Smooth muscle cell of trachea (primary cell): ENCODE results near the gene CHMP4B. TPM values are rescaled to one million over a fixed set of nuclear protein-coding genes. Genes with fewer than 3 reads are reported as not detected.

Source experiments
- total RNA-seq: library from RNA; depleted of rRNA; stranded (reverse); fragments of >200 nt; gene quantifications from 2 replicates; pipeline ENCODE4 v1.2.1, GENCODE V29; 2014

CHMP4B gene, protein sequence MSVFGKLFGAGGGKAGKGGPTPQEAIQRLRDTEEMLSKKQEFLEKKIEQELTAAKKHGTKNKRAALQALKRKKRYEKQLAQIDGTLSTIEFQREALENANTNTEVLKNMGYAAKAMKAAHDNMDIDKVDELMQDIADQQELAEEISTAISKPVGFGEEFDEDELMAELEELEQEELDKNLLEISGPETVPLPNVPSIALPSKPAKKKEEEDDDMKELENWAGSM
- total RNA-seq: 37.5 and 38.8 TPM in 2 replicates

DNA sequence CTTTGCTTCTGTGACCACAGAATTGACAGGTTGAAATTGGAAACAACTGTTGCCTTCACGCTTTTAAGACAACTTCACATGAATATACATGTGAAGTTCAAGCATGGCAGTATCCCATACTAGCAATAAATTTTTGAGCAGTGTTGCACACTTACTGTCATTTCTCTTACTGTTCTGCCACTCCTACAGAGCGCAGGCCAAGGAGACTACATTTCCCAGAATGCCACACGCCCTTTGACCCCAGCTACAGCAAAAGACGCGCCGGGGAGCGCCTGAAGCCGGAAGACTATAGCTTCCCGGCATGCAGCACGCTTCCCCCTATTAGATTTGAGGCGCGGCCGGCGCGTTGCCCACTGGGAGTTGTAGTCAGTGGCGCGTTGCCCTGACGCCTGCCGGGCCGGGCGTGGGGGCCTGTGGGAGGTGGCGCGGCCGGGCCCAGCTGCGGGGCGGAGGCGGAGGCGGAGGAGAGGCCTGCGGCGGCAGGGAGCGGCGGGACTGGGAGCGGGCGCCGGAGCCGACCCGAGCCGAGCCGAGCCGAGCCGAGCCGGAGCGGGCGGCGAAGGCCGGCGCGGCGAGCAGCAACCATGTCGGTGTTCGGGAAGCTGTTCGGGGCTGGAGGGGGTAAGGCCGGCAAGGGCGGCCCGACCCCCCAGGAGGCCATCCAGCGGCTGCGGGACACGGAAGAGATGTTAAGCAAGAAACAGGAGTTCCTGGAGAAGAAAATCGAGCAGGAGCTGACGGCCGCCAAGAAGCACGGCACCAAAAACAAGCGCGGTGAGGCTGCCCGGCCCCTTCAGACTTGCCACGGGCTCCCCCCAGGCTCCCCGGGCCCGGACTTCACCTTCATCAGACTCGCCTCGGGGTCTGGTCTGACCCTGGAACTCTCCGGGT lies at the start of gene CHMP4B:
Gene CHMP4B, plus strand, starts transcription at position 464 of the 891 bp plus-strand sequence. Its CDS starts 121 bp downstream, at position 585.

Other genes with a start within 250 kb of the CHMP4B start
- gene C20orf144, start 149.0 kb upstream of the CHMP4B start, total RNA-seq: under 0.01 and 0.44 TPM in 2 replicates
- gene ACTL10, start 144.4 kb upstream of the CHMP4B start, total RNA-seq: 3.0 and 3.3 TPM in 2 replicates
- 29.5 and 42.2 TPM in 2 replicates for gene NECAB3, start 136.9 kb upstream of the CHMP4B start, total RNA-seq
- 1.8 and 4.5 TPM in 2 replicates for gene E2F1, start 125.0 kb upstream of the CHMP4B start, total RNA-seq
- gene PXMP4, start 91.0 kb upstream of the CHMP4B start, total RNA-seq: 7.6 and 9.1 TPM in 2 replicates
- 1.2 and 2.2 TPM in 2 replicates for gene ZNF341, start 79.4 kb upstream of the CHMP4B start, total RNA-seq
- gene RALY, start 182.6 kb downstream of the CHMP4B start, total RNA-seq: 67.0 and 86.2 TPM in 2 replicates